Gastrocnemius medialis (tissue), 4 donors: ENCODE measurements around the gene ZNF573. TPM values are rescaled to one million over a fixed set of nuclear protein-coding genes. Genes with fewer than 3 reads are reported as not detected.
"Not testable (repeated sequence)": the region's sequence is repeated elsewhere in the genome, so short reads cannot be mapped to it uniquely, and the experiment has no call there.

Experiments
- ATAC-seq, 2 donors: fragments of 150-250 bp; one replicate each; pipeline ENCODE4 v1.9.1; 2016
- DNase-seq, 2 donors: peaks; one replicate each; pipeline ENCODE4 v3.0.0-alpha.2; 2019
- H3K27ac ChIP-seq, 4 donors: fragments of 200-600 bp; sonication (generic); 1 replicate in 1 of 4; 2 replicates in 3 of 4; pipeline ENCODE4 v1.5.1; 2016 to 2018; ENCODE audit warnings: mild to moderate bottlenecking in 2 of 4, moderate library complexity in 1 of 4
- H3K27me3 ChIP-seq, 3 donors: fragments of 200-600 bp; sonication (generic) in 2 of 3; 1 replicate in 1 of 3; 2 replicates in 2 of 3; pipeline versions ENCODE4 v1.5.1 to v1.6.0; 2016 to 2019; ENCODE audit warnings: mild to moderate bottlenecking in 1 of 3, moderate library complexity in 1 of 3
- H3K36me3 ChIP-seq, 2 donors: fragments of 200-600 bp; sonication (generic) in 1 of 2; one replicate each; pipeline ENCODE4 v1.5.1; 2017 to 2018
- H3K4me1 ChIP-seq, 2 donors: fragments of 200-600 bp; sonication (generic) in 1 of 2; one replicate each; pipeline ENCODE4 v1.5.1; 2016 to 2017; ENCODE audit warnings: mild to moderate bottlenecking in 2 of 2
- H3K4me3 ChIP-seq, 4 donors: fragments of 200-600 bp; sonication (generic) in 3 of 4; 1 replicate in 1 of 4; 2 replicates in 3 of 4; pipeline ENCODE4 v1.5.1; 2016 to 2019; ENCODE audit warnings: mild to moderate bottlenecking in 2 of 4
- H3K9me3 ChIP-seq, 3 donors: fragments of 200-600 bp; sonication (generic) in 2 of 3; 1 replicate in 1 of 3; 2 replicates in 2 of 3; pipeline ENCODE4 v1.5.1; 2016 to 2019
- POLR2A ChIP-seq, 2 donors: fragments of 450-650 bp; IDR thresholded peaks; one replicate each; pipeline ENCODE4 v1.6.1; 2017; ENCODE audit warnings: antibody characterized with exemption in 2 of 2, mild to moderate bottlenecking in 2 of 2, moderate library complexity in 2 of 2
- in situ Hi-C, 4 donors: fragments of 200-750 bp; cut with MboI; loops; one replicate each; pipeline versions ENCODE4 v1.15.0 to v1.8.0; 2017; ENCODE audit warnings: low sequenced_read_pairs in 4 of 4
- intact Hi-C: fragments of 100-400 bp; cut with DNase I; formaldehyde crosslinking; loops from one replicate; pipeline ENCODE4 v1.15.1; 2023; ENCODE audit warnings: low total_unique reads
- total RNA-seq, 4 donors: library from RNA; depleted of rRNA; stranded (reverse); fragments of >200 nt; gene quantifications; one replicate each; pipeline versions ENCODE4 v1.1.0 to v1.2.3, GENCODE V29; 2016
- TF ChIP-seq, protein P1 (sequence below), 5 experiments: fragments of 450-650 bp in 3 of 5; fragments of 200-600 bp in 2 of 5; sonication (generic) in 2 of 5; IDR thresholded peaks in 4 of 5; conservative IDR thresholded peaks in 1 of 5; 1 replicate in 4 of 5; 2 replicates in 1 of 5; pipeline ENCODE4 v1.5.1; 2016 to 2019; ENCODE audit warnings: antibody characterized with exemption in 5 of 5, mild to moderate bottlenecking in 3 of 5, moderate library complexity in 3 of 5

Gene ZNF573
- total RNA-seq = 10 to 100 TPM in 1 of 4 donors, 1 to 10 TPM in 3; 2.6 to 12.8 (median 5.6) TPM

DNA sequence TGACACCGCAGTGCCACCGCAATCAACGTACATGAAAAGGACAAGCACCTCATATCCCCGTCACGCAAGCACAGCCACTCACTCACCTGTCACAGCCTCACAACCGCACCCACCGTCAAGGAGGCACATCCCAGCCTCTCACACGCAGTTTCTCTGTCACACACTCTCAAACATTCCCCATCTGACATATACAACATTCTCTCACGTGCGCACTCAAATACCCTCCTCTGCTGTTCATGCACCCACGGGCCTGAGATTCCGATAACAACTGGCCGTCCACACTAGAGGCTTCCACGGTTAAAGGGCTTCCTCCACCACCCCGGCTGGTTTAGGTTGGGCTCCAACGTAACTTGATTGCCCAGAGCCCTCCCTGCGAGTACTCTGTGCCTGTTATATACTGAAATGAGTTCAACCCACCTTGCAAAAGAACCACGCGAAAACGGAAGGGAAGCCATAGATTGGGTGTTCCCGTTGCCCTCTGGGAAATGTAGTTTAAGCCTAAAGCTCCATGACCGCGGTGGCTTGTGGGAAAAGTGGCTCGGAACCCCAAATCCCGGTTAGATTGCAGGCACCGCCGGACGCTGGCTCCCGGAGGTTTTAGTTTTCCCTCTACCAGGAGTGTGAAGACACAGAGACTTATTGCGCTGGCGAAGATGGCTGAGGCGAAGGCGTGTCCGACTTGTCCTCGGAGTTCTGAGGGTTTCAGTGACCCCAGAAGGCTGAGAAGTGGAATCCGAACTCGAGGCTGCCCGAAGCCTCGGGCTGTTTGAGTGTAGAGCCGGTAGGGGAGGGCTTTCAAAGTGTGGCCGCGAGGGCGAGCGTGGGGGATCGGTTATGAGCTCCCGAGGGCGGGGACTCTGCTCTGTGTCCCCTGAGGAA is at the start of gene ZNF573:
TSS of gene ZNF573 (minus strand) at position 460 of the 879 bp plus-strand sequence. CDS start 5,857 bp downstream, outside the sequence.
- TF ChIP-seq, protein P1, sequence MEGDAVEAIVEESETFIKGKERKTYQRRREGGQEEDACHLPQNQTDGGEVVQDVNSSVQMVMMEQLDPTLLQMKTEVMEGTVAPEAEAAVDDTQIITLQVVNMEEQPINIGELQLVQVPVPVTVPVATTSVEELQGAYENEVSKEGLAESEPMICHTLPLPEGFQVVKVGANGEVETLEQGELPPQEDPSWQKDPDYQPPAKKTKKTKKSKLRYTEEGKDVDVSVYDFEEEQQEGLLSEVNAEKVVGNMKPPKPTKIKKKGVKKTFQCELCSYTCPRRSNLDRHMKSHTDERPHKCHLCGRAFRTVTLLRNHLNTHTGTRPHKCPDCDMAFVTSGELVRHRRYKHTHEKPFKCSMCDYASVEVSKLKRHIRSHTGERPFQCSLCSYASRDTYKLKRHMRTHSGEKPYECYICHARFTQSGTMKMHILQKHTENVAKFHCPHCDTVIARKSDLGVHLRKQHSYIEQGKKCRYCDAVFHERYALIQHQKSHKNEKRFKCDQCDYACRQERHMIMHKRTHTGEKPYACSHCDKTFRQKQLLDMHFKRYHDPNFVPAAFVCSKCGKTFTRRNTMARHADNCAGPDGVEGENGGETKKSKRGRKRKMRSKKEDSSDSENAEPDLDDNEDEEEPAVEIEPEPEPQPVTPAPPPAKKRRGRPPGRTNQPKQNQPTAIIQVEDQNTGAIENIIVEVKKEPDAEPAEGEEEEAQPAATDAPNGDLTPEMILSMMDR (IDR thresholded peaks at IDR 0.05 in 4 of 5, conservative IDR thresholded peaks at IDR 0.05 in 1 of 5) = peak in 1 of 5 experiments; percentile 18
- TF ChIP-seq POLR2A (IDR thresholded peaks at IDR 0.05) = peak; percentile 43 to 65
- Histone ChIP-seq H3K36me3 (peaks cover 2 to 11% of the 10 kb centered on the region in 2 donors), H3K9me3 (no peaks in the 10 kb centered on the region), H3K4me3 (peak within 1 kb of the TSS; percentile 72 to 99 (median 84)), H3K27me3 (no peaks in the 10 kb centered on the region), H3K4me1 (peaks cover 0 to 13% of the 10 kb centered on the region in 2 donors), H3K27ac (peak within 1 kb of the TSS; percentile 83 to 89 (median 88))
- in situ Hi-C loops (no loop called here), intact Hi-C loops (loop anchor here (1.0 to 2.0 kb wide), 4 partner anchors 124 to 409 kb away; partner anchors contain the start of genes ZFP30, ZNF527, ZNF540 and ZNF569)
- peak; percentile 99 for ATAC-seq
- DNase-seq = peak; percentile 73 to 78

DNA sequence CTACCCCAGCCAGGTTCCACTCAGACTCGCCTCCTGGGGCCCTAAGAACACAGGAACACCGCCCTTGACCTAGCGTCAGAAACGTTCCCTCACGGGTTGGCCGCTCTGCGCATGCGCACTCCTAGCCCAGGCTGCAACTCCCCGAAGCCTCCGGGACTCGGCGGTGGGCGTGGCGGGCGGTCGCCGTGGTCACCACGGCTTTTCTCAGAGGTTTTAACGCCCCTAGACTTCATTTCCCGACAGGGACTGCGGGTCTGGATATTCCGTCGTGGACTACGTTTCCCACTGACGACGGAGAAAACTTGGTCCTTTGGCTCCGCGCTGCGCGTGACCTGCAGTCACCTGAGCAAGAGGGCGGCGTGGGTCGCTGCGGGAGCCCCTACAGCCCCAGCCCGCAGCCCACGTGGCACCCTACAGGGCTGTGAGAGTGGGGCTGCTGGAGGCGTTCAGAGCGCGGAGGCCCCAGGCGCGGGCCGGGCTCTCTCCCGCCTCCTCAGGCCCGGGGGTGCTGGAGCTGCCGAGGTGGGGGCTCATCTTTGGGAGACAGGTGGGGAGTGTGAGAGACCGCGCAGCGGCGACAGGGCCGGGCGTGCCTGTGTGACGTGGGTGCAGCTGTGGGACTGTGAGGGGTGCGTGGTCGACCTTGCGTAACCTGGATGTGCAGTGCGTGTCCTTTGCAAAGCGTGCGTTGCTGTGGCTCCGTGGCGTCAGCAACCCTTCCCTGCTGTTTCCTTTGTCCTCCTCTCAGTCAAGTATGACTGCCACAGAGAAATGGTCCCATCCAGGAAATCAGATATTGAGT is 38.0 kb upstream of the ZNF573 start:
- Histone ChIP-seq H3K27ac (no peak overlapping the region), H3K4me1 (no peaks in the 10 kb centered on the region), H3K9me3 (no peaks in the 10 kb centered on the region), H3K27me3 (peaks cover 0 to 12% (median 9%) of the 10 kb centered on the region in 3 donors), H3K36me3 (no peaks in the 10 kb centered on the region), H3K4me3 (peak overlapping the region; percentile 50 to 63 (median 51))
- no peak for ATAC-seq
- intact Hi-C loops = no loop called here
- peak in 1 of 2 donors; percentile 17 for DNase-seq
- no peak for TF ChIP-seq POLR2A (IDR thresholded peaks at IDR 0.05)
- TF ChIP-seq, protein P1 (IDR thresholded peaks at IDR 0.05 in 4 of 5, conservative IDR thresholded peaks at IDR 0.05 in 1 of 5) = no peak
- in situ Hi-C loops = no loop called here

DNA sequence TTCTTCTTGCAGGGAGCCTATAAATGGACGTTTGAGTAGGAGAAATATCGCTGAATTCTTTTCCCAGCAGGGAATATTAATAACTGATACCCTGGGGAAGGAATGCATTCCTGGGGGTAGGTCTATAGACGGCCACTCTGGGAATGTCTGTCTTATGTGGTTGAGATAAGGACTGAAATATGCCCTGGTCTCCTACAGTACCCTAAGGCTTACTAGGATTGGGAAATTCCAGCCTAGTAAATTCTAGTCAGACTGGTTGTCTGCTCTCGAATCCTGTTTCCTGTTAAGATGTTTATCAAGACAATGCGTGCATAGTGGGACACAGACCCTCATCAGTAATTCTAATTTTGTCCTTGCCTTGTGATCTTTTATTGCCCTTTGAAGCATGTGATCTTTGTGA is 36.2 kb upstream of the ZNF573 start:
- H3K4me3 ChIP-seq, intact Hi-C loops, ATAC-seq, H3K4me1 ChIP-seq, H3K27ac ChIP-seq, DNase-seq, H3K36me3 ChIP-seq, in situ Hi-C loops, H3K9me3 ChIP-seq: not testable (repeated sequence)
- peaks cover 0 to 12% (median 9%) of the 10 kb centered on the region in 3 donors for H3K27me3 ChIP-seq

DNA sequence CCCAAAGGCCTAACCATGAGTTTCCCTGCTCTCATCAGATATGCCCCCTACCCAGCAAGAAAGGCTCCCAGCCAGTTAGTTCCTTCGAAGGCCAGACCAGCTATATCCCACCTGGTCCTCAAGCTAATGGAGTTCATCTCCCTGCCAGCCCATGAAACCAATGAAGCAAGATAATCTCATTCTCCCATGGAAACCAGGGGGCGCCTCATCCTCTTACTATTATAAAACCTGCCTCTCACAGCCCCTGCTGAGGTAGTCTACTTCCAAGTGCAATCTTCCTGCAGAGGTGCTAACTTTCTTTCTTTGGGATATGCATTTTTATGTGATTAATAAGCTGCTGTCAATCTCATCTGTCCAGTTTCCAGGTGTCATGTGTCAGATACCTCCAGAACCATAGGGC is 34.0 kb upstream of the ZNF573 start:
- Histone ChIP-seq H3K36me3 (no peaks in the 10 kb centered on the region), H3K4me1 (no peaks in the 10 kb centered on the region), H3K9me3 (no peaks in the 10 kb centered on the region), H3K4me3 (no peak overlapping the region), H3K27ac (no peak overlapping the region), H3K27me3 (peaks cover 0 to 12% (median 9%) of the 10 kb centered on the region in 3 donors)
- ATAC-seq = no peak
- TF ChIP-seq POLR2A (IDR thresholded peaks at IDR 0.05) = no peak
- TF ChIP-seq, protein P1 (IDR thresholded peaks at IDR 0.05 in 4 of 5, conservative IDR thresholded peaks at IDR 0.05 in 1 of 5) = no peak
- intact Hi-C loops = no loop called here
- no peak for DNase-seq
- in situ Hi-C loops = no loop called here
